Measurements from ENCODE around the gene SLCO4A1.

Gene SLCO4A1

DNA sequence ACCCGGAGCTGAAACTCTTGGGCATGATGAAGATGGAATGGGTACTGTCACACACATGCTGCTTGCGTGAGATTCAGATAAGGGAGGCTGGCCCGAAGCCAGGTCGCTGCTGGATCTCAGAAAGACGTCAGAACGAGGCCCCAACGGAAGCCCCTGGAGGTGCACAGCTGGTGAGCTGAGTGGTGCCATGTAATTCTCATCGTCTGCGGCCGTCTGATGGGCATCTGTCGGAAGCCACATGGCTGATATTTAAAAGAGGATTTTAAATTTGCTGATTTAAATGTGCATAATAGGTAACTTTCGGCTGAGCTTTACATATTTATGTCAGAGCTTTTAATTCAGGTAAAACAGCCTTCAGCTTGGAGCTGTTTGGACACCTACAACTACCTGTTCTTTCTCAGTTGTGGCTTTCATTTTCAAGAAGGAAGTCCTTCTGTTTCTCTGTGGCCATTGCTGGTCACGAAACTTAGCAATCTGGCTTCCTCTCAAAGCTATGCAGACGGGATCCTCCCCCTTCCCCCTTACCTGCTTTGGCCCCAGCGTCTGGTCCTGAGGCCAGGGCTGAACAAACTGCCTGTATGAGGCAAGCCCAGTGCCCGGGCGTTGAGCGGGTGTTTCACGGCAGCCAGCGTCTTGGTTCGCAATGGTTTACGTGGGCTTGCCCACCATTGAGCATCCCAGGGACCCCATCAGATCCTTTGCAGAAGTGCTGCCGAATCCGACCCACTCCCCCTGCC lies 9.2 kb downstream of the SLCO4A1 start:
- H3K79me2 ChIP-seq (ENCODE audit: control insufficient read depth, low read length), result peaks cover 96% of the 10 kb centered on the region
- H3K9me3 ChIP-seq (ENCODE audit: control insufficient read depth, insufficient read depth, low read length), result no peaks in the 10 kb centered on the region
- no peaks in the 10 kb centered on the region for H3K9me2 ChIP-seq (replicated peaks; ENCODE audit: control insufficient read depth, low read length)
- H3K36me3 ChIP-seq (ENCODE audit: control insufficient read depth, low read length), result peaks cover 84% of the 10 kb centered on the region
- H3K4me2 ChIP-seq (ENCODE audit: low read length), result peak overlapping the region; percentile 90
- TF ChIP-seq CTCF (IDR thresholded peaks at IDR 0.05; ENCODE audit: low read depth, low read length, poor library complexity, severe bottlenecking) (no peak), EZH2phosphoT487 (IDR thresholded peaks at IDR 0.05; ENCODE audit: borderline replicate concordance, low read length) (no peak)
- peaks cover 21% of the 10 kb centered on the region for H3F3A ChIP-seq (ENCODE audit: control insufficient read depth, insufficient read depth)
- peaks cover 92% of the 10 kb centered on the region for H3K4me1 ChIP-seq (ENCODE audit: control insufficient read depth, low read length)
- H3K27me3 ChIP-seq (ENCODE audit: control insufficient read depth, low read length), result no peaks in the 10 kb centered on the region
- peaks cover 36% of the 10 kb centered on the region for H4K20me1 ChIP-seq (ENCODE audit: control insufficient read depth, insufficient read depth, low read depth, low read length)
- peak overlapping the region; percentile 96 for H3K27ac ChIP-seq (ENCODE audit: low read depth, low read length)
- H3K4me3 ChIP-seq (ENCODE audit: low read length), result peak overlapping the region; percentile 63

DNA sequence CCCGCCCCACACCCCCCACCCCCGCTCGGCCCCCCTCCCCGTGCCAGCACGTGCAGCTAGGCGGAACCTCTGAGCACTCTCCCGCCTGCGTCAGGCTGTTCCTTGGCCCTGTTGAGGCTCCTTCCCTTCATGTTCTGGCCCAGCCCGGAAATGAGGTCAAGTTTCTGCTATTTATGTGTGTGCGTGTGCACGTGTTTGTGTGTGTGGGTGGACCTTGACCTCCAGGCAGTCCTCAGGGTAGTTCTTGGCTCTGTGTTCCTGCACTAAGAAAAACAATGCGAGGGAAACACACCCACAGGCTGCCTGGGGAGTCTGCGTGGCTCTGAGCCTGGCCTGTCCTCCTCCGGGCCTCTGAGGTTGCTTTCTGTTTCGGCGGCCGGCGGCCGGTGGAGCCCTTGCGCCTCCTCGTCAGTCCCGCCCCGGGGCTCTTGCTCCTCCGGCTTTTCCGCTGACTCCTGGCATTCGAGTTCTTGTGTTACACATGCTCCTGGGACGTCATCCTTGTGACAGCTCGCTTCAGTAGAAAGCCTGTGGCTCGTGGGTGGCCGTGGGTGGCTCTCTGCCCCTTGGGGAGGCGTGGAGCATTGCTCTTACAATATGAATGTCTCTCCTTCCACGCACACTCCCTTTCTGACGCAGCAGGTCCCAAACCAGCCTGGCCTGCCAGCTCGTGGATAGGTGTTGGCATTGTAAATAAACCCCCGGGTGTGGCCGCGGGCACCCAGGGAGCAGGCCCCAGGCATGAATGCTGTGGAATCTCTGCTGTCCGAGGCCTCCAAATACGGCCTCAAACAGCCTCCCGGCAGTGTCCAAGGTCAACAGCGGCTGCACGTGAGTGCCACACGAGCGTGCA lies 10.0 kb downstream of the SLCO4A1 start:
- H3K4me2 ChIP-seq (ENCODE audit: low read length), result peak overlapping the region; percentile 80
- peak overlapping the region; percentile 58 for H3K4me3 ChIP-seq (ENCODE audit: low read length)
- H3K36me3 ChIP-seq (ENCODE audit: control insufficient read depth, low read length), result peaks cover 84% of the 10 kb centered on the region
- TF ChIP-seq EZH2phosphoT487 (IDR thresholded peaks at IDR 0.05; ENCODE audit: borderline replicate concordance, low read length) (no peak), CTCF (IDR thresholded peaks at IDR 0.05; ENCODE audit: low read depth, low read length, poor library complexity, severe bottlenecking) (no peak)
- peaks cover 21% of the 10 kb centered on the region for H3F3A ChIP-seq (ENCODE audit: control insufficient read depth, insufficient read depth)
- no peaks in the 10 kb centered on the region for H3K9me2 ChIP-seq (replicated peaks; ENCODE audit: control insufficient read depth, low read length)
- no peaks in the 10 kb centered on the region for H3K27me3 ChIP-seq (ENCODE audit: control insufficient read depth, low read length)
- peaks cover 33% of the 10 kb centered on the region for H4K20me1 ChIP-seq (ENCODE audit: control insufficient read depth, insufficient read depth, low read depth, low read length)
- H3K79me2 ChIP-seq (ENCODE audit: control insufficient read depth, low read length), result peaks cover 96% of the 10 kb centered on the region
- H3K9me3 ChIP-seq (ENCODE audit: control insufficient read depth, insufficient read depth, low read length), result no peaks in the 10 kb centered on the region
- H3K27ac ChIP-seq (ENCODE audit: low read depth, low read length), result peak overlapping the region; percentile 96
- H3K4me1 ChIP-seq (ENCODE audit: control insufficient read depth, low read length), result peaks cover 83% of the 10 kb centered on the region

DNA sequence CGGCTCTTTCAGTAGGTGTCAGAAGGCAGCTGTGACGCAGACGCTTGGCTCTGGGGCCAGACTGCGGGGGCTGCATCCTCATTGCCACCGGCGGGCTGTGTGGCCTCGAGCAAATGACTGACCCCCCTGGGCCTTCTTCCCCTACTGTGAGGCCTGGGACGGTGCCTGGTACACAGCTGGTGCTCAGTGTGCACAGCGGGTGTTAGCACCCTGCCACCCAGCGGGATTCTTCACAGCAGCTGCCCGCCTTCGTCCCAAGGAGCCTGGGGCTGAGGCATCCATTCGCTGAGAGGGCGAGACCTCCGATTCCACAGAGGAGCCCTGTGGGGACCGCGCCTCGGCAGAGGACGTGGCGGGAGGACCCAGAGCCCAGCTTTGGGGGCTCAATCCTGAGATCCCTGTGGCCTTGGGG lies 10.6 kb downstream of the SLCO4A1 start:
- Histone ChIP-seq H3K27me3 (ENCODE audit: control insufficient read depth, low read length) (no peaks in the 10 kb centered on the region), H3K4me3 (ENCODE audit: low read length) (peak overlapping the region; percentile 58), H3K36me3 (ENCODE audit: control insufficient read depth, low read length) (peaks cover 85% of the 10 kb centered on the region), H3K4me2 (ENCODE audit: low read length) (peak overlapping the region; percentile 80), H3K79me2 (ENCODE audit: control insufficient read depth, low read length) (peaks cover 96% of the 10 kb centered on the region), H3K4me1 (ENCODE audit: control insufficient read depth, low read length) (peaks cover 77% of the 10 kb centered on the region), H3F3A (ENCODE audit: control insufficient read depth, insufficient read depth) (peaks cover 21% of the 10 kb centered on the region), H3K27ac (ENCODE audit: low read depth, low read length) (peak overlapping the region; percentile 96), H3K9me3 (ENCODE audit: control insufficient read depth, insufficient read depth, low read length) (no peaks in the 10 kb centered on the region), H3K9me2 (replicated peaks; ENCODE audit: control insufficient read depth, low read length) (no peaks in the 10 kb centered on the region), H4K20me1 (ENCODE audit: control insufficient read depth, insufficient read depth, low read depth, low read length) (peaks cover 28% of the 10 kb centered on the region)
- TF ChIP-seq CTCF (IDR thresholded peaks at IDR 0.05; ENCODE audit: low read depth, low read length, poor library complexity, severe bottlenecking) (no peak), EZH2phosphoT487 (IDR thresholded peaks at IDR 0.05; ENCODE audit: borderline replicate concordance, low read length) (no peak)

Measured in DOHH2 (cell line).